Thoracic aorta (tissue), 2 donors: Measurements from ENCODE around the gene VAPA. TPM values are rescaled to one million over a fixed set of nuclear protein-coding genes. Genes with fewer than 3 reads are reported as not detected.

ENCODE experiments used
- ATAC-seq: fragments of 150-250 bp; one replicate; pipeline ENCODE4 v1.8.0; 2017; ENCODE audit warnings: low read depth; ENCODE audit not compliant: insufficient number of reproducible peaks, low FRiP score
- DNase-seq: peaks from one replicate; pipeline ENCODE4 v3.0.0-alpha.2; 2020; ENCODE audit warnings: low spot score
- H3K27ac ChIP-seq, 2 donors: fragments of 200-600 bp; sonication (generic); 1 replicate in 1 of 2; 2 replicates in 1 of 2; pipeline ENCODE4 v1.5.1; 2016; ENCODE audit warnings: mild to moderate bottlenecking in 2 of 2, moderate library complexity in 2 of 2
- H3K27me3 ChIP-seq: fragments of 200-600 bp; sonication (generic); replicated peaks from 2 replicates; pipeline ENCODE4 v1.6.0; 2016; ENCODE audit warnings: mild to moderate bottlenecking; ENCODE audit not compliant: insufficient read depth
- H3K36me3 ChIP-seq: fragments of 200-600 bp; sonication (generic); one replicate; pipeline ENCODE4 v1.5.1; 2016
- H3K4me1 ChIP-seq, 2 donors: fragments of 200-600 bp; sonication (generic); 1 replicate in 1 of 2; 2 replicates in 1 of 2; pipeline versions ENCODE4 v1.5.1 to v1.6.0; 2016; ENCODE audit warnings: low read depth in 2 of 2, mild to moderate bottlenecking in 1 of 2; ENCODE audit not compliant: control insufficient read depth in 1 of 2
- H3K4me3 ChIP-seq: fragments of 200-600 bp; sonication (generic); 2 replicates; pipeline ENCODE4 v1.5.1; 2016; ENCODE audit warnings: mild to moderate bottlenecking
- H3K9me3 ChIP-seq: fragments of 200-600 bp; sonication (generic); 2 replicates; pipeline ENCODE4 v1.5.1; 2016
- total RNA-seq, 2 donors: library from RNA; depleted of rRNA; stranded (reverse); fragments of >200 nt; gene quantifications; one replicate each; pipeline versions ENCODE4 v1.1.0 to v1.2.3, GENCODE V29; 2016
- TF ChIP-seq, protein P1 (sequence below): fragments of 200-600 bp; sonication (generic); IDR thresholded peaks from one replicate; pipeline ENCODE4 v1.5.1; 2019; ENCODE audit warnings: antibody characterized with exemption

Gene VAPA
- total RNA-seq, 2 donors from 2014 or later: 171 to 195 TPM

GRCh38 chr18:9974279-9974915 lies 60.6 kb downstream of the VAPA start:
- no peak for DNase-seq
- TF ChIP-seq, protein P1, sequence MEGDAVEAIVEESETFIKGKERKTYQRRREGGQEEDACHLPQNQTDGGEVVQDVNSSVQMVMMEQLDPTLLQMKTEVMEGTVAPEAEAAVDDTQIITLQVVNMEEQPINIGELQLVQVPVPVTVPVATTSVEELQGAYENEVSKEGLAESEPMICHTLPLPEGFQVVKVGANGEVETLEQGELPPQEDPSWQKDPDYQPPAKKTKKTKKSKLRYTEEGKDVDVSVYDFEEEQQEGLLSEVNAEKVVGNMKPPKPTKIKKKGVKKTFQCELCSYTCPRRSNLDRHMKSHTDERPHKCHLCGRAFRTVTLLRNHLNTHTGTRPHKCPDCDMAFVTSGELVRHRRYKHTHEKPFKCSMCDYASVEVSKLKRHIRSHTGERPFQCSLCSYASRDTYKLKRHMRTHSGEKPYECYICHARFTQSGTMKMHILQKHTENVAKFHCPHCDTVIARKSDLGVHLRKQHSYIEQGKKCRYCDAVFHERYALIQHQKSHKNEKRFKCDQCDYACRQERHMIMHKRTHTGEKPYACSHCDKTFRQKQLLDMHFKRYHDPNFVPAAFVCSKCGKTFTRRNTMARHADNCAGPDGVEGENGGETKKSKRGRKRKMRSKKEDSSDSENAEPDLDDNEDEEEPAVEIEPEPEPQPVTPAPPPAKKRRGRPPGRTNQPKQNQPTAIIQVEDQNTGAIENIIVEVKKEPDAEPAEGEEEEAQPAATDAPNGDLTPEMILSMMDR: no peak
- H3K4me3 ChIP-seq: no peak overlapping the region
- H3K9me3 ChIP-seq: no peaks in the 10 kb centered on the region
- H3K36me3 ChIP-seq: no peaks in the 10 kb centered on the region
- H3K27ac ChIP-seq: no peak overlapping the region
- no peak for ATAC-seq
- no peaks in the 10 kb centered on the region for H3K27me3 ChIP-seq
- H3K4me1 ChIP-seq: no peaks in the 10 kb centered on the region

- DNase-seq: no peak
- TF ChIP-seq, protein P1: no peak
- Histone ChIP-seq H3K9me3 (no peaks in the 10 kb centered on the region), H3K36me3 (no peaks in the 10 kb centered on the region), H3K27ac (no peak overlapping the region), H3K4me3 (no peak overlapping the region), H3K27me3 (no peaks in the 10 kb centered on the region), H3K4me1 (no peaks in the 10 kb centered on the region)
- ATAC-seq: no peak
Measured at GRCh38 chr18:9975658-9976057, 61.8 kb downstream of the VAPA start.

GRCh38 chr18:9982711-9983110 lies 68.9 kb downstream of the VAPA start:
- ATAC-seq (no peak), DNase-seq (no peak)
- TF ChIP-seq, protein P1: no peak

GRCh38 chr18:9984080-9984479 lies 70.3 kb downstream of the VAPA start:
- H3K4me1 ChIP-seq: no peaks in the 10 kb centered on the region
- DNase-seq (no peak), ATAC-seq (no peak)
- H3K27me3 ChIP-seq: no peaks in the 10 kb centered on the region
- H3K36me3 ChIP-seq: no peaks in the 10 kb centered on the region
- no peak overlapping the region for H3K27ac ChIP-seq
- no peaks in the 10 kb centered on the region for H3K9me3 ChIP-seq
- TF ChIP-seq, protein P1: no peak
- H3K4me3 ChIP-seq: no peak overlapping the region

More at GRCh38 chr18:9982711-9983110, 68.9 kb downstream of the VAPA start:
- Histone ChIP-seq H3K36me3 (no peaks in the 10 kb centered on the region), H3K9me3 (no peaks in the 10 kb centered on the region), H3K4me3 (no peak overlapping the region), H3K27ac (no peak overlapping the region), H3K27me3 (no peaks in the 10 kb centered on the region), H3K4me1 (no peaks in the 10 kb centered on the region)

- Histone ChIP-seq H3K27ac (no peak overlapping the region), H3K27me3 (no peaks in the 10 kb centered on the region), H3K36me3 (no peaks in the 10 kb centered on the region), H3K4me1 (no peaks in the 10 kb centered on the region), H3K4me3 (no peak overlapping the region), H3K9me3 (no peaks in the 10 kb centered on the region)
- ATAC-seq: no peak
- no peak for DNase-seq
- TF ChIP-seq, protein P1: no peak
Measured at GRCh38 chr18:9985641-9986040, 71.8 kb downstream of the VAPA start.
